Upper lobe of left lung (tissue), 4 donors: ENCODE measurements around the gene CRYAB.

Experiments used
- CTCF ChIP-seq, 6 experiments: fragments of 450-650 bp in 4 of 6; fragments of 200-600 bp in 2 of 6; sonication (generic) in 2 of 6; IDR thresholded peaks; one replicate each; pipeline ENCODE4 v1.5.1; 2016 to 2019; ENCODE audit warnings: antibody characterized with exemption in 6 of 6
- EP300 ChIP-seq, 4 donors: sonication (generic); formaldehyde crosslinking; IDR thresholded peaks; one replicate each; pipeline ENCODE4 v1.5.1; 2017; ENCODE audit warnings: antibody characterized with exemption in 4 of 4, control low read depth in 2 of 4
- POLR2A ChIP-seq, 4 donors: fragments of 450-650 bp; IDR thresholded peaks; one replicate each; pipeline ENCODE4 v1.5.1; 2016 to 2017; ENCODE audit warnings: antibody characterized with exemption in 4 of 4, mild to moderate bottlenecking in 2 of 4
- POLR2AphosphoS5 ChIP-seq, 2 donors: sonication (generic); formaldehyde crosslinking; IDR thresholded peaks; one replicate each; pipeline ENCODE4 v1.5.1; 2017; ENCODE audit warnings: antibody characterized with exemption in 2 of 2

GRCh38 chr11:111933872-111934271, 22.3 kb upstream of the CRYAB start:
- TF ChIP-seq CTCF (IDR thresholded peaks at IDR 0.05): no peak
- TF ChIP-seq POLR2AphosphoS5 (IDR thresholded peaks at IDR 0.05): no peak
- TF ChIP-seq EP300 (IDR thresholded peaks at IDR 0.05): no peak
- no peak for TF ChIP-seq POLR2A (IDR thresholded peaks at IDR 0.05)
